ENCODE measurements around the gene SYTL3. TPM values are rescaled to one million over a fixed set of nuclear protein-coding genes. Genes with fewer than 3 reads are reported as not detected.
A peak's percentile ranks its signal among the peaks of the same experiment; 100 is the strongest.
"Not testable (repeated sequence)": the region's sequence is repeated elsewhere in the genome, so short reads cannot be mapped to it uniquely, and the experiment has no call there.

The SYTL3 gene
- total RNA-seq, 1 experiment from 2014 or later = 1.8 TPM

DNA sequence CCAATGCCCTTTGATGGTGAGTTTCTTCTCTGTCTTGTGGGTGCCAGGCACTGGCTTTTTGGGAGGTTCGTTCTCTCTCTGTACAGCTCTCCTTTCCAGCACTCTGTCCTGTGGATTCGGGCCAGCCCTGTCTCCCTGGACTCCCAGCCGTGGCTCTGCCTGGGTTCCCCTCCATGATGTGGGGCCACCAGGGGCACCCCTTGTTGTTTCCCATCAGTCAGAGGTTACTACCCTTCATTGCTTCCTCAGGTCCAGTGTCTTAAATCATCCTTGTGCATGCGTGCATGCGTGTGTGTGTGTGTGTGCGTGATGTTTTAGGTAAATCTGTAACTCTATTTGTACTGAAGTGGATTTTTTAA lies 45.8 kb upstream of the SYTL3 start:
- H3K4me3 ChIP-seq (ENCODE audit: low read length) = no peak overlapping the region
- no peak overlapping the region for H3K27ac ChIP-seq (ENCODE audit: low read length)
- no peaks in the 10 kb centered on the region for H3K4me1 ChIP-seq (ENCODE audit: insufficient read depth, low read length)
- BruUV-seq (replicated peaks) = no TSS peak
- H3F3A ChIP-seq (ENCODE audit: low read length, unreplicated experiment) = no peaks in the 10 kb centered on the region
- ATAC-seq (no peak), DNase-seq (no peak)
- H4K20me1 ChIP-seq (ENCODE audit: low read length) = no peaks in the 10 kb centered on the region
- ChIA-PET CTCF (interaction anchor here (0.6 kb wide), 2 partner anchors 326 to 409 kb away, joined by 3 to 6 read pairs; no protein-coding TSS in a partner anchor), POLR2A (ENCODE audit: unreplicated experiment) (no interaction called here)
- H3K36me3 ChIP-seq (ENCODE audit: low read depth, low read length) = peaks cover 6% of the 10 kb centered on the region; the same call in 1 of the 2 replicates
- H3K9me2 ChIP-seq (replicated peaks; ENCODE audit: low read length) = no peaks in the 10 kb centered on the region
- TF ChIP-seq EZH2 (IDR thresholded peaks at IDR 0.05; ENCODE audit: low read length, unreplicated experiment) (no peak), CTCF (conservative IDR thresholded peaks at IDR 0.05; ENCODE audit: low read depth, low read length) (no peak), EZH2phosphoT487 (IDR thresholded peaks at IDR 0.05; ENCODE audit: borderline replicate concordance, low read length) (no peak)
- H2AFZ ChIP-seq (ENCODE audit: low read length) = no peak overlapping the region
- H3K9me3 ChIP-seq (ENCODE audit: low read length) = no peaks in the 10 kb centered on the region
- H3K27me3 ChIP-seq (ENCODE audit: low read length) = no peaks in the 10 kb centered on the region
- H3K4me2 ChIP-seq (ENCODE audit: low read length) = no peak overlapping the region
- H3K9ac ChIP-seq (ENCODE audit: low read length) = no peak overlapping the region
- no peaks in the 10 kb centered on the region for H3K79me2 ChIP-seq (ENCODE audit: low read length)
- intact Hi-C loops (cut with micrococcal nuclease) = no loop called here

GRCh38 chr6:158605266-158605878 lies 44.5 kb upstream of the SYTL3 start:
- TF ChIP-seq EZH2phosphoT487 (IDR thresholded peaks at IDR 0.05; ENCODE audit: borderline replicate concordance, low read length) (no peak), CTCF (conservative IDR thresholded peaks at IDR 0.05; ENCODE audit: low read depth, low read length) (peak; percentile 71)
- POLR2A ChIA-PET (ENCODE audit: unreplicated experiment) = no interaction called here
- Histone ChIP-seq H3K9me3 (ENCODE audit: low read length) (no peaks in the 10 kb centered on the region), H3F3A (ENCODE audit: low read length, unreplicated experiment) (no peaks in the 10 kb centered on the region), H3K4me1 (ENCODE audit: insufficient read depth, low read length) (no peaks in the 10 kb centered on the region), H3K27me3 (ENCODE audit: low read length) (no peaks in the 10 kb centered on the region), H4K20me1 (ENCODE audit: low read length) (no peaks in the 10 kb centered on the region), H3K4me3 (ENCODE audit: low read length) (no peak overlapping the region), H3K4me2 (ENCODE audit: low read length) (no peak overlapping the region), H3K36me3 (ENCODE audit: low read depth, low read length) (peaks cover 16% of the 10 kb centered on the region; the same call in 1 of the 2 replicates), H2AFZ (ENCODE audit: low read length) (no peak overlapping the region), H3K79me2 (ENCODE audit: low read length) (no peaks in the 10 kb centered on the region), H3K27ac (ENCODE audit: low read length) (no peak overlapping the region), H3K9ac (ENCODE audit: low read length) (no peak overlapping the region), H3K9me2 (replicated peaks; ENCODE audit: low read length) (no peaks in the 10 kb centered on the region)
- ATAC-seq (peak; percentile 67), DNase-seq (peak; percentile 70)
- CTCF ChIA-PET = interaction anchor here (1.0 kb wide), 2 partner anchors 86 to 391 kb away, joined by 4 to 13 read pairs; no protein-coding TSS in a partner anchor
- no TSS peak for BruUV-seq (replicated peaks)
- intact Hi-C loops (cut with micrococcal nuclease) = loop anchor here (1.0 kb wide), 1 partner anchor 384 kb away; no protein-coding TSS in a partner anchor

GRCh38 chr6:158606011-158606410 lies 43.8 kb upstream of the SYTL3 start:
- not testable (repeated sequence) for BruUV-seq (replicated peaks)

More at GRCh38 chr6:158606011-158606410, 43.8 kb upstream of the SYTL3 start:
- H3K27ac ChIP-seq (ENCODE audit: low read length); H3K9me3 ChIP-seq (ENCODE audit: low read length); CTCF ChIA-PET; H3K9me2 ChIP-seq (replicated peaks; ENCODE audit: low read length); H3K27me3 ChIP-seq (ENCODE audit: low read length); H3K4me2 ChIP-seq (ENCODE audit: low read length); H3K79me2 ChIP-seq (ENCODE audit: low read length); H3K4me3 ChIP-seq (ENCODE audit: low read length); H3K9ac ChIP-seq (ENCODE audit: low read length); H3F3A ChIP-seq (ENCODE audit: low read length, unreplicated experiment); POLR2A ChIA-PET (ENCODE audit: unreplicated experiment); H4K20me1 ChIP-seq (ENCODE audit: low read length); H3K4me1 ChIP-seq (ENCODE audit: insufficient read depth, low read length); ATAC-seq; DNase-seq; H2AFZ ChIP-seq (ENCODE audit: low read length); intact Hi-C loops (cut with micrococcal nuclease): not testable (repeated sequence)
- H3K36me3 ChIP-seq (ENCODE audit: low read depth, low read length) = peaks cover 21% of the 10 kb centered on the region; the same call in 1 of the 2 replicates

Measured in PC-3 (cell line).